Measurements from ENCODE around the gene TTLL6.
A peak's percentile ranks its signal among the peaks of the same experiment; 100 is the strongest.

Gene TTLL6

DNA sequence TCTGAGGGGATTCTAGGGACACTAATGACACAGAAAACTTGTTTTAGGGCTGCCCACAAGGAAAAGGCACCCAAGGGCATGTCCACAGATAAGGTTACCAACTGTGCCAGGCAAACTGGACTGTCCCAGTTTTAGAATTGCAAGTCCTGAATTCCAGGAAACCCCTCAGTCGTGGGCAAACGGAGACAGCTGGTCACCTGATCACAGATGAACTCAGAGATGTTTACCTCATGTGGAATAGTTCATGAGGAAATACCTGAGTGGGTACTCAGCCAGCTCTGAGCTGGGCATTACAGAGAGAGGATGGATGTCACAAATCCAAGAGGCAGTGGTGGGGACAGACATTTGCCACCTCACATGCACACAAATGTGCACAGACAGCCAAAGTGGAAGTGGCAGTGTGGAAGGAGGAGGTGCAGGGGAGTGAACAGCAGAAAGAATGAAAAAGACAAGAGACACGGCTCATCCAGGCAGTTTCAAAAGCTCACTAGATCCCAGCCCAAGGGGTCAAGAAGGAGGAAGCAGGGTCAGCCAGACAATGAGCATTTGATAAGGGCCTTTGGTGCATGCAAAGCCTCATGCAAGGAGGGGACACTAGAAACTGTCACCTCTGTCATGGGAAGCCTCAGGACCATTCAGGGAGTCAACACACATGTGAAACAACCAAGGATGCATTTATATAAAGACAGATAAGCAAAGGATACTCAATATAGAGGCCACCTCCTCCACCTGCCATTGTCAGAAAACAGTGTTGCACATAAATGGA is 24.8 kb downstream of the TTLL6 start:
- Mint-ChIP-seq H3K27me3 (peaks cover 17% of the 10 kb centered on the region), H3K4me1 (no peaks in the 10 kb centered on the region), H3K27ac (no peak overlapping the region), H3K36me3 (no peaks in the 10 kb centered on the region), H3K9me3 (no peaks in the 10 kb centered on the region), H3K4me3 (no peak overlapping the region)

DNA sequence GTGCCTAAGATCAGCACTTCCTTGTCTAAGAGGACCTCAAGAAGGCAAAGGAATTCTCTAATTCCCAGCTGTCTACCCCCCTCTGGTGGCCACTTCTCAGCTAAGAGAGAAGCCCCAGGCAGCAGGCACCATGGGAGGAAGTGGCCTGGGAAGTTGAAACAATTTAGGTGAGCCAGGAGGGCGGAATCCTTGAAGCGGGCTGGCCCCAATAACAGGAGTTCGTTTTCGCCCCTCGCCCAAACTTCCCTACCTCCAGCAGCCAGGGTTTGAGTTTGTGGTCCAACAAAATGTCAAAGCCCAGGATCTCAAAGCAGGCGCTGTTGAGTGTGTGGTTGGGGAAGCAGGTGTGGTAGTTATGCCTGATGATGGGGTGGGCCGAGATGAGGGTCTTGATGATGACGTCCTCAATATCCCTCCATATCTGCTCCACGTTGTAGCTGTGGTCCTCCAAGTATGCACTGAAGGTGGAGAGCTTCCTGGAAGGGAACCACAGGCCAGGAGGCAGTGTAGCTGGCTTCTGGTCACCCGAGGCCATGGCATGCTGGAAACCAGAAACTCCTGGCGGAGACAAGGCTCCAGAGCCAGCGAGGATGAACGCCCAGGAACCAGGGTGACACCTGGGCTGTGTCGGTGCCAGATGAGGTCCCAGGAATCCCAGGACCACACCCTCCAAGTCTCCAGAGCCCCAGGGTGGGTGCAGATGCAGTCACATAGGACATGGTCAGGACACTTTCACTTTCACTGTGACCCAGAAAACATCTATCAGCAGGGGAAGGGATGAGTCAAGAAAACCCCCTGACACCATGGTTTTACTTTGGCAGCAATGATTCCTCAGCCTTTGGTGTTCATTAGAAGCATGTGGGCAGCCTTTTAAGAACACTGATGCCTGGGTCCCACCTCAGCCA is 25.6 kb downstream of the TTLL6 start:
- Mint-ChIP-seq H3K4me1 (no peaks in the 10 kb centered on the region), H3K9me3 (no peaks in the 10 kb centered on the region), H3K27me3 (peaks cover 16% of the 10 kb centered on the region), H3K27ac (no peak overlapping the region), H3K4me3 (no peak overlapping the region), H3K36me3 (no peaks in the 10 kb centered on the region)

DNA sequence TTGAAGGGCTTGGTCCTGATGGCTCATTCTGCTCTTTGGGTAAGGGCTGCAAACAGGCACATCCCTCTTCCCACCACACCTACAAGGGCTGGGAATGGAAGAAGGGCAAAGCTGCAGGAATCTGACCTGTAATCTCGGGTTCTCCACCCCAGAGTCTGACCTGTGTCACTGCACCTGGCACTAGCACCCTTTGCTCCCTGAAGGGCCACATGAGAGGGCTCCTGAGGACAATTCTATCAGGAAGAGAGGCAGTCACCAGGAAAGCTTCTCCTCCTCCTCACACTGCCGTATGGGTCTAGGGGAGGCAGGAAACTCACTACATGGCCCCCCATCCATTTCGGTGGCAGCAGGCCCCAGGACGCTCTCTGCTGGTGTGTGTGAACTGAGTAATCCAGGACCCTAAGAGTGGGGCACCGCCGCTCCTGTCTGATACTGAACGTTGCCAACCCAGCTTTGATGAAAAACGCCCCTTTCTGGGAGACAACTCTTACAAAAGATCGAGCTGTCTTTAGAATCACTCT is 26.4 kb downstream of the TTLL6 start:
- H3K27me3 Mint-ChIP-seq, result peaks cover 17% of the 10 kb centered on the region
- no peak overlapping the region for H3K4me3 Mint-ChIP-seq
- no peaks in the 10 kb centered on the region for H3K9me3 Mint-ChIP-seq
- no peaks in the 10 kb centered on the region for H3K4me1 Mint-ChIP-seq
- no peak overlapping the region for H3K27ac Mint-ChIP-seq
- no peaks in the 10 kb centered on the region for H3K36me3 Mint-ChIP-seq

DNA sequence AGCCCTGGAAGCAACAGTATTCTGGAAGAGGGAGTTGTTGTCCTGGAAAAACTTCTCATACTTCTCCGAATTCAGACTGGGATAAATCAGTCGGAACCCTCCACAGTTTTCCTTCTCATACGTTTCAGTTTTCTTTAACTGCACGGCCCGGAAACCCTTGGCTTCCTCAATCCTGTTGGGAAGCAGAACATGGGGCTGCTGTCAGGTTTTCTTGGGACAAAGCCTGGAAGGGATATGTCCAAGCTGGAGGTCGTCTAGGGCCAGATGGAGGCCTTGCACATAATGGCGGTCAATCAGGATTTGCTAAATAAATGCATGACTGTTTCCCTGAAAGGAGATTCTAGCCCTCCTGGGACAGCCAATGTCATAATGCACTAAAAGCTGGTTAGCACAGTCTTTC is 29.2 kb downstream of the TTLL6 start:
- H3K27me3 Mint-ChIP-seq, result peaks cover 14% of the 10 kb centered on the region
- H3K4me1 Mint-ChIP-seq, result no peaks in the 10 kb centered on the region
- no peak overlapping the region for H3K4me3 Mint-ChIP-seq
- no peak overlapping the region for H3K27ac Mint-ChIP-seq
- H3K9me3 Mint-ChIP-seq, result no peaks in the 10 kb centered on the region
- no peaks in the 10 kb centered on the region for H3K36me3 Mint-ChIP-seq

DNA sequence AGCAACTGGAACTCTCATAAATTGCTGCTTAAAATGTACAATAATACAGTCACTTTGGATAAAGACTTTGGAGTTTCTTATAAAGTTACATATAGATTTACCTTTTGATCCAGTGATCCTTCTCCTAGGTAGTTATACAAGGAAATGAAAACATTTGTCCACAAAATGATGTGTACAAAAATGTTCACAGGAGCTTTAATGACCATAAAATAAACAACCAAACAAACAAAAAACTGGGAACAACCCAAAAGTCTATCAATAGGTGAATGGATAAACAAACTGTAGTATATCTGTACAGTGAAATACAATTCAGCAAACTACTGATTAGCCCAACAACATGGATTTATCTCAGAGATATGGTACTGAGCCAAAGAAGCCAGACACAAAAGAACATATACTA is 37.6 kb downstream of the TTLL6 start:
- H3K4me3 Mint-ChIP-seq, result no peak overlapping the region
- peaks cover 6% of the 10 kb centered on the region for H3K27me3 Mint-ChIP-seq
- no peaks in the 10 kb centered on the region for H3K9me3 Mint-ChIP-seq
- no peaks in the 10 kb centered on the region for H3K36me3 Mint-ChIP-seq
- no peaks in the 10 kb centered on the region for H3K4me1 Mint-ChIP-seq
- H3K27ac Mint-ChIP-seq, result no peak overlapping the region

DNA sequence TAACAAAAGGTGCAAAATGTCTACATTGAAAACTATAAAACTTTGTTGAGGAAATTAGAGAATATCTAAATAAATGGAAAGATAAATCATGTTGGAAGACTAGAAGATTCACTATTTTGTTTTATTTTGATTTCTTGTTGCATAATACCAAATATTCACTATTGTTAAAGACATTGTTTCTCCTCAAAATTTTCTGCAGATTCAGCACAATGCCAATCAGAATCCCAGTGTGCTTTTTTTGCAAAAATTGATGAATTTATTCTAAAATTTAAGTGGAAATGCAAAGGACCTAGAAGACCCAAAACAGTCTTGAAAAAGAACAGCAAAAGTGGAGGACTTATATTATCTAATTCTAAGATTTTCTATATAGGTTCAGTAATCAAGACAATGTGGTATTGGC is 40.4 kb downstream of the TTLL6 start:
- no peak overlapping the region for H3K27ac Mint-ChIP-seq
- no peaks in the 10 kb centered on the region for H3K4me1 Mint-ChIP-seq
- H3K4me3 Mint-ChIP-seq, result no peak overlapping the region
- peaks cover 12% of the 10 kb centered on the region for H3K27me3 Mint-ChIP-seq
- H3K36me3 Mint-ChIP-seq, result peaks cover 2% of the 10 kb centered on the region
- H3K9me3 Mint-ChIP-seq, result no peaks in the 10 kb centered on the region

DNA sequence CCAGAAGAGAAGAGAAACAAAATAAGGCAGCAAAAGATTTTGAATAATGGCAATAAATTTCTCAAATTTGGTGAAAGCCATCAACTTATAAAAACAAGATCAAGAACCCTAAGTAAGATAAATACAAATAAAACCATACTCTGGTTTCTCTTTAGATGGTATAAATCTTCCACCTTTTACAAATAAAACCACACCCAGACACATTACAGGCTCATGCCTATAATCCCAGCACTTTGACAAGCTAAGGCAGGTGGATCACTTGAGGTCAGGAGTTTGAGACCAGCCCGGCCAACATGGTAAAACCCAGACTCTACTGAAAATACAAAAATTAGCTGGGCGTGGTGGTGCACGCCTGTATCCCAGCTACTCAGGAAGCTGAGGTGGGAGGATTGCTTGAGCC is 43.8 kb downstream of the TTLL6 start:
- H3K9me3 Mint-ChIP-seq, result no peaks in the 10 kb centered on the region
- no peak overlapping the region for H3K4me3 Mint-ChIP-seq
- peaks cover 2% of the 10 kb centered on the region for H3K36me3 Mint-ChIP-seq
- H3K4me1 Mint-ChIP-seq, result no peaks in the 10 kb centered on the region
- H3K27ac Mint-ChIP-seq, result no peak overlapping the region
- peaks cover 24% of the 10 kb centered on the region for H3K27me3 Mint-ChIP-seq

DNA sequence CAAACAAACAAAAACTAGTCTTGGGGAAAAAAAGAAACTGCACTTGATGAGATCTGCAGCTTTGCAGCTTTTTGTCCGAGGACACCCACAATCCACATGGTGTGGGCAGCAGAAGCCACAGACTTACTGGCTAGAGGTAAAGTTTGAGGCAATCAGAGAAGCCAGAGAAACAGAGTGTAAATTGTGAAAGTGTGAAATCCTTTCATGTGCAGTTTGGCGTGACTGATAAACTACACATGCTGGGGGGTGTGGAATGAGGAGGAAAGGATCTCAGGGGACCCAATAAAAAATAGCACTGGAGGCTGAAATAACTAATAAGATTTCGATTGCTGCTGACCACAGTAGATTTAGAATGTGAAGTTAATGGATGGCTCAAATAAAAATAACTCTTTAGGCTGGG is 46.1 kb downstream of the TTLL6 start:
- H3K4me3 Mint-ChIP-seq, result no peak overlapping the region
- H3K4me1 Mint-ChIP-seq, result no peaks in the 10 kb centered on the region
- H3K27me3 Mint-ChIP-seq, result peaks cover 25% of the 10 kb centered on the region
- no peak overlapping the region for H3K27ac Mint-ChIP-seq
- peaks cover 2% of the 10 kb centered on the region for H3K36me3 Mint-ChIP-seq
- H3K9me3 Mint-ChIP-seq, result no peaks in the 10 kb centered on the region

DNA sequence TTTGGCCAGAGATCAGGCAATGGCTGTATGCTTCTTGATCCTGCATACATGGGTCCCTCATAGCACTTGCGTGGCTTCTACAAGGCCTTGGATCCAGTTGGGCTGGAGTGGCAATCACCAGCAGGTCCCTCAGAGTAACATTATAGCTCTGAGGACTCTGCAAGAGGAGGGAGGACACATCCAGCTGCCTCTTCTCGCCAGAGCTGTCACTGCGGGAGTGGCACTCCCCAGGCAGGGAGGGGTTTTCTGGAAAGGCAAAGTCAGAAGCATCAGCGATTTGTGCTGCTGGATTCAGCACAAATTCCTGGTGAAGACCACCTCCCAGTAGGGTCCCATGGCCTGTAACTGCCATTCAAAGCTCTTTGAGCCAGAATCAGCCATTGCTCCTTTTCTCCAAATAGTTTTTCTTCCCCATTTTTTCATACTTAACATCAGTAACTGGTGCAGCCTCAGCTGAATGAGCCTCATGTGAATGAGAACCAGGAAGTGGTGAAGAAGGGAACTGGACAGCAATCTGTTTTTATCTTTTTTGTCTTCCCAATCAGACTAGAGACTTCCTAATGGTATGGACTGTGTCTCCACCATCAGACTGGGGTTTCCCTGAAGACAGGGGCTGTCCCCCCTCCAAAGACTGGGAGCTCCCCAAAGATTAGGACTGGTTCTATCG is 47.9 kb downstream of the TTLL6 start:
- Mint-ChIP-seq H3K27ac (no peak overlapping the region), H3K4me3 (no peak overlapping the region), H3K27me3 (peaks cover 25% of the 10 kb centered on the region), H3K4me1 (no peaks in the 10 kb centered on the region), H3K36me3 (peaks cover 2% of the 10 kb centered on the region), H3K9me3 (no peaks in the 10 kb centered on the region)

DNA sequence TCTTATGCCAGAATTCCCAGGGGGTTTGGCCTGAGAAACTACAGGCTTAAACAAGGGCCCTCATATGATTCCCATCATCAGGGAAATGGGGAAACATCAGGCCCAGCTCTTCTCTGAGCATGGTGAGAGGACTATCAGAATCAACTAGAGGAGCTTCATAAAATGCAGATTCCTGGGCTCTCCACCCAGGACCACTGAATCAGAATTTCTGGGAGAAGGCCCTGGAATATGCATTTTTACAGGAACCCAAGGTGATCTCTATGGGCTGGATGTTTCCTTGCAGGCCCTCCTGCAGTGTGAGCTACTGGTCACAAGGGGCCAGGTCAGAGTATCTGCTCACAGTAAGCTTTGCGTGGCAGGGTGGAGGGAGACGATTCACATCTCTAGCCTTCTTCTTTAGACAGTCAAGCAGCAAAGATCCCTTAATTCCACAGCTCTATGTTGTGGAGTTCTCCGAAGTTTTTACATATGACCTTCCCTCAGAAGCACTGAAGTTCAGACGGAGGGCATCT is 49.7 kb downstream of the TTLL6 start:
- Mint-ChIP-seq H3K36me3 (no peaks in the 10 kb centered on the region), H3K4me1 (no peaks in the 10 kb centered on the region), H3K27me3 (peaks cover 25% of the 10 kb centered on the region)

DNA sequence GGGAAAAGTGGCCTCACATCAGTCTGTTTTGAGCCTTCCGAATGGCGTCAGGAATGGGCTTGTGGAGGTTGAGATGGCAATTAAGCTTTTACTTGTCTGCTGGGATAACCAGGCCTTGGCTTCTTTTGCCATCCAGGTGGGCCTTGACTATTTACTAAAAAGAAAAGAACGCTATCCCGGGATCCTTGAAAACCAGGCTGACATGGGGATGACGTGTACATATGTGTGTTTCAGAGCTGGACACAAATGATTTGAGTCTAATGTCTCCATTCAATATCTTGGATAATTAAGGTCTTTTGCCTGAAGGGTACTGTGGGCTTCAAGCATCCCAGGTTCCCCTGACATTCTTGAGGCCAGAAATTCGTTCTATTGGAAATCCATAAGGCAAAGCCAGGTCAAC is 55.9 kb downstream of the TTLL6 start:
- no peaks in the 10 kb centered on the region for H3K4me1 Mint-ChIP-seq
- H3K36me3 Mint-ChIP-seq, result no peaks in the 10 kb centered on the region
- H3K9me3 Mint-ChIP-seq, result no peaks in the 10 kb centered on the region
- H3K27ac Mint-ChIP-seq, result no peak overlapping the region
- H3K27me3 Mint-ChIP-seq, result peaks cover 48% of the 10 kb centered on the region
- H3K4me3 Mint-ChIP-seq, result no peak overlapping the region

More for the DNA sequence above, 49.7 kb downstream of the TTLL6 start:
- Mint-ChIP-seq H3K27ac (no peak overlapping the region), H3K9me3 (no peaks in the 10 kb centered on the region), H3K4me3 (no peak overlapping the region)

DNA sequence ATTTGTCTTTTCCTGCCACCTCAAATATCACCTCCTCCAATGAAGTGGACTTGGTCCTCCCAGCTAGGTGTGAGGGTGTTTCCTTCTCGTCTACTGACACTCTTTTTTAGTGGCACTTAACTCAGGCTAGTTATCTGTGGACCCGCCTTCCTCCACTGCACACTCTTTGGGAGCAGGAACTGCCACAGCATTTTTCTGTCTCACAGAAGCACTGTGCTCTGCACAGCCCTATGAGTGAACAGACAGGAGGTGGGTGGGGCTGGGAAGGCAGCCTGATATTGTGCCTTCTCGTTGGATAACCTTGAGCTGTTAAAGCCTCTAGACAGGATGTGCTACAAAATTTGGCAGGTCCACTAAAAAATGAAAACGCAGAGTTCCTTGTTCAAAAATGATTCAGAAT is 56.6 kb downstream of the TTLL6 start:
- no peaks in the 10 kb centered on the region for H3K9me3 Mint-ChIP-seq
- no peaks in the 10 kb centered on the region for H3K36me3 Mint-ChIP-seq
- no peak overlapping the region for H3K27ac Mint-ChIP-seq
- no peak overlapping the region for H3K4me3 Mint-ChIP-seq
- peaks cover 53% of the 10 kb centered on the region for H3K27me3 Mint-ChIP-seq
- no peaks in the 10 kb centered on the region for H3K4me1 Mint-ChIP-seq

DNA sequence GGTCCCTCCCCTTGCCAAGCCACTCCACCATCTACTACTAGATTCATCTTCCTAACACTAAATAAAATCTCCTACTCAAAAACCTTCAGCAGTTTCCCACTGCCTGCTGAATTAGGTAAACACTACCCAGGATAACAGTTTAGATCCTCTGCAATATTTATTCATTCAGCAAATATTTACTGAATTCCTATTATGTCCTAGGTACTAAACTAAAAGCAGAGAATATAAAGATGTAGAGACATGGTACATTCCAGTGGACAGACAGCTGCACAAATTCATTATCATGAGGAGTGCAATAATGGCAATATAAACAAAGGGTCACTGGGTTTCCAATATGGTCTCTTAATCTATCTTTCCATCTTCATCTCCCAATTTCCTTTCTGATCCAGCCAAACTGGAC is 57.7 kb downstream of the TTLL6 start:
- Mint-ChIP-seq H3K4me1 (peaks cover 3% of the 10 kb centered on the region), H3K27ac (peak overlapping the region; percentile 32), H3K4me3 (no peak overlapping the region), H3K27me3 (peaks cover 49% of the 10 kb centered on the region), H3K9me3 (no peaks in the 10 kb centered on the region), H3K36me3 (no peaks in the 10 kb centered on the region)

DNA sequence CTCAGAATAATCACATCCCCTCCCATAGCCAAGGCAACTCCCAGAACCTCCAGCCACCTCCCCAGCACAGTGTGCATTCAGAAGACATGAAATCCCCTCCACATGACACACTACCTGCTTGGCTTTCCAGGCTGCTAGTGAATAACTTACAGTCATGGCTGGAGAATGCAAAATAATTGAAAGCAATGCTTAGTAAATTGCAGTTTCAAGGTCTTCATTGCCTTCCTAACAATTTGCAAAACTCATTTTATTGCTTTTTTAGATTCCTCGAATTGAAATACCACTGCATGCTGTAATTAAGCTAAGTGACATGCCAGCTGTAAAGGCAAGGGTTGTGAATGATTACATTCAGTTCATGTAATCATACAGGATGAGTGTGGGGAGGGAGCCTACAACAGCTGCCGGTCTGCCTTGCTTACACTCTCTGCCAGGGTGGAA is 59.5 kb downstream of the TTLL6 start:
- no peak overlapping the region for H3K27ac Mint-ChIP-seq
- no peak overlapping the region for H3K4me3 Mint-ChIP-seq
- peaks cover 60% of the 10 kb centered on the region for H3K27me3 Mint-ChIP-seq
- H3K36me3 Mint-ChIP-seq, result no peaks in the 10 kb centered on the region
- no peaks in the 10 kb centered on the region for H3K9me3 Mint-ChIP-seq
- peaks cover 17% of the 10 kb centered on the region for H3K4me1 Mint-ChIP-seq

DNA sequence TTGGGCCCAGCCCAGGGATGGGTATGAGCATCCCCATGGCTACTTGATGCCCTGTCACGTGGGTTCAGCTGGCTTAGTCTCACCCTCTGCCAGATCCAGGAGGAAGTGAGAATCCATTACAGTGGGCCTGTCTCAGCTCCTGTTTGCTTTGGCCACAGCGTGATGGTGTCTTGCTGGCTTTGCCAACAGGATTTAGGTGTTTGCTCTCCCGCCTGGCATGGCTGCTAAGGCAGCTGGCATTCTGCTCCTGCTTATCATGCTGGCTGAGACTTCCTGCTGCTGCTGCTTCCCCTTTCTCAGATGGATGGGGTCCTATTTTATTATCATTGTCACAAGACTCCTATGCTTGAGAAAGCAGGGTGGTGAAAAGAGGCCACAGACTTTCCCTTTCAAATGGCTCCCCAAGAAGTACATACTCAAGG is 60.2 kb downstream of the TTLL6 start:
- H3K4me3 Mint-ChIP-seq, result no peak overlapping the region
- H3K9me3 Mint-ChIP-seq, result no peaks in the 10 kb centered on the region
- no peak overlapping the region for H3K27ac Mint-ChIP-seq

More for the DNA sequence above, 60.2 kb downstream of the TTLL6 start:
- peaks cover 62% of the 10 kb centered on the region for H3K27me3 Mint-ChIP-seq
- no peaks in the 10 kb centered on the region for H3K36me3 Mint-ChIP-seq
- H3K4me1 Mint-ChIP-seq, result peaks cover 17% of the 10 kb centered on the region

Measured in activated naive CD4-positive, alpha-beta T cell treated with anti-CD3 and anti-CD28 coated beads, Interleukin-2, amount 50 U/mL, for 24 hours (primary cell).